HEK293 (cell line): ENCODE data around the gene USP3.
A peak's percentile ranks its signal among the peaks of the same experiment; 100 is the strongest.

Source experiments
- CTCF ChIA-PET: fragments of 350-600 bp; formaldehyde crosslinking; extraction: SDS; loops from one replicate; lab custom pipeline; 2021; ENCODE audit warnings: antibody characterized with exemption; lab: Yijun Ruan, JAX
- POLR2A ChIA-PET: fragments of 300-600 bp; formaldehyde crosslinking; extraction: SDS; loops from one replicate; lab custom pipeline; 2020; ENCODE audit warnings: antibody characterized with exemption, inconsistent platforms; lab: Yijun Ruan, JAX
- H3K27ac ChIP-seq: fragments of 200-500 bp; sonication (Bioruptor generic); 2 replicates; pipeline ENCODE4 v1.5.1; 2014; ENCODE audit warnings: low read depth, low read length, control low read depth, inconsistent platforms; ENCODE audit errors: extremely low read depth
- H3K36me3 ChIP-seq, 2 experiments: fragments of 200-500 bp in 1 of 2; sonication (Bioruptor generic) in 1 of 2; 1 replicate in 1 of 2; 2 replicates in 1 of 2; pipeline ENCODE4 v1.5.1; 2014 to 2017; ENCODE audit warnings: inconsistent platforms in 2 of 2, low read length in 2 of 2; ENCODE audit not compliant: control insufficient read depth in 2 of 2, insufficient read depth in 1 of 2
- H3K4me1 ChIP-seq: fragments of 200-500 bp; sonication (Bioruptor generic); 2 replicates; pipeline ENCODE4 v1.5.1; 2014; ENCODE audit warnings: mild to moderate bottlenecking, low read length, inconsistent platforms; ENCODE audit not compliant: control insufficient read depth, insufficient read depth
- H3K4me3 ChIP-seq: 2 replicates; pipeline ENCODE4 v1.5.1; 2011; ENCODE audit warnings: low read depth, mild to moderate bottlenecking, control low read depth, low read length, moderate library complexity
- H3K9me3 ChIP-seq: fragments of 200-500 bp; sonication (Bioruptor generic); 2 replicates; pipeline ENCODE4 v1.5.1; 2014; ENCODE audit warnings: low read depth, low read length, inconsistent platforms; ENCODE audit not compliant: control insufficient read depth, insufficient read depth
- EGR2 ChIP-seq: fragments of 450-650 bp; formaldehyde crosslinking; IDR thresholded peaks from 2 replicates; pipeline ENCODE4 v1.5.1; 2016; ENCODE audit warnings: low read depth, missing biosample characterization, missing genetic modification characterization
- GLI4 ChIP-seq: fragments of 450-650 bp; formaldehyde crosslinking; IDR thresholded peaks from 2 replicates; pipeline ENCODE4 v1.5.1; 2016; ENCODE audit warnings: missing biosample characterization, missing genetic modification characterization
- IKZF3 ChIP-seq: fragments of 450-650 bp; IDR thresholded peaks from 2 replicates; pipeline ENCODE4 v1.5.0; 2018; ENCODE audit warnings: missing biosample characterization, mild to moderate bottlenecking, missing genetic modification characterization, moderate library complexity
- KLF10 ChIP-seq: fragments of 450-650 bp; IDR thresholded peaks from 2 replicates; pipeline ENCODE4 v1.5.1; 2018; ENCODE audit warnings: missing biosample characterization, mild to moderate bottlenecking, missing genetic modification characterization
- SP7 ChIP-seq: fragments of 450-650 bp; formaldehyde crosslinking; IDR thresholded peaks from 2 replicates; pipeline ENCODE4 v1.5.1; 2016; ENCODE audit warnings: missing biosample characterization, missing genetic modification characterization
- TCF7L2 ChIP-seq: IDR thresholded peaks from 2 replicates; pipeline ENCODE4 v1.6.1; 2011; ENCODE audit warnings: low read depth, mild to moderate bottlenecking, inconsistent platforms, low read length, moderate library complexity, borderline replicate concordance
- ZBTB17 ChIP-seq: fragments of 450-650 bp; formaldehyde crosslinking; IDR thresholded peaks from 2 replicates; pipeline ENCODE4 v1.5.1; 2016; ENCODE audit warnings: missing biosample characterization, missing genetic modification characterization
- ZBTB7A ChIP-seq: fragments of 450-650 bp; formaldehyde crosslinking; IDR thresholded peaks from 2 replicates; pipeline ENCODE4 v1.5.1; 2016; ENCODE audit warnings: low read depth, missing biosample characterization, missing genetic modification characterization
- ZNF146 ChIP-seq: fragments of 450-650 bp; formaldehyde crosslinking; IDR thresholded peaks from 2 replicates; pipeline ENCODE4 v1.5.1; 2016; ENCODE audit warnings: missing biosample characterization, missing genetic modification characterization
- ZNF184 ChIP-seq: fragments of 450-650 bp; IDR thresholded peaks from 2 replicates; pipeline ENCODE4 v1.5.1; 2018; ENCODE audit warnings: missing biosample characterization, mild to moderate bottlenecking, missing genetic modification characterization
- ZNF266 ChIP-seq: fragments of 450-650 bp; formaldehyde crosslinking; IDR thresholded peaks from 2 replicates; pipeline ENCODE4 v1.5.1; 2016; ENCODE audit warnings: missing biosample characterization, missing genetic modification characterization, low read depth
- ZNF561 ChIP-seq: fragments of 450-650 bp; IDR thresholded peaks from 2 replicates; pipeline ENCODE4 v1.5.1; 2018; ENCODE audit warnings: missing biosample characterization, missing genetic modification characterization, borderline replicate concordance
- ZNF596 ChIP-seq: fragments of 450-650 bp; IDR thresholded peaks from 2 replicates; pipeline ENCODE4 v1.5.0; 2018; ENCODE audit warnings: missing biosample characterization, mild to moderate bottlenecking, missing genetic modification characterization, moderate library complexity
- ZNF610 ChIP-seq: fragments of 450-650 bp; formaldehyde crosslinking; IDR thresholded peaks from 2 replicates; pipeline ENCODE4 v1.5.1; 2016; ENCODE audit warnings: missing biosample characterization, missing genetic modification characterization, borderline replicate concordance
- ZNF707 ChIP-seq: fragments of 450-650 bp; formaldehyde crosslinking; IDR thresholded peaks from 2 replicates; pipeline ENCODE4 v1.5.1; 2016; ENCODE audit warnings: missing biosample characterization, missing genetic modification characterization
- ZNF777 ChIP-seq: fragments of 450-650 bp; formaldehyde crosslinking; IDR thresholded peaks from 2 replicates; pipeline ENCODE4 v1.5.1; 2017; ENCODE audit warnings: missing biosample characterization, missing genetic modification characterization, borderline replicate concordance
- ZSCAN16 ChIP-seq: fragments of 450-650 bp; formaldehyde crosslinking; IDR thresholded peaks from 2 replicates; pipeline ENCODE4 v1.5.1; 2016; ENCODE audit warnings: missing biosample characterization, missing genetic modification characterization
- TF ChIP-seq, protein P1 (sequence below): fragments of 450-650 bp; formaldehyde crosslinking; optimal IDR thresholded peaks from 2 replicates; pipeline ENCODE3; 2016; ENCODE audit warnings: missing biosample characterization, mild to moderate bottlenecking, missing genetic modification characterization
- TF ChIP-seq, protein P2 (sequence below): fragments of 450-650 bp; formaldehyde crosslinking; IDR thresholded peaks from 2 replicates; pipeline ENCODE4 v1.5.1; 2016; ENCODE audit warnings: missing biosample characterization, missing genetic modification characterization
- TF ChIP-seq, protein P3 (sequence below): fragments of 450-650 bp; formaldehyde crosslinking; IDR thresholded peaks from 2 replicates; pipeline ENCODE4 v1.5.1; 2016; ENCODE audit warnings: missing biosample characterization, missing genetic modification characterization, borderline replicate concordance
- TF ChIP-seq, protein P4 (sequence below): fragments of 450-650 bp; formaldehyde crosslinking; conservative IDR thresholded peaks from 2 replicates; pipeline ENCODE4 v1.5.1; 2016; ENCODE audit warnings: low read depth, missing biosample characterization, missing genetic modification characterization
- TF ChIP-seq, protein P5 (sequence below): IDR thresholded peaks from 2 replicates; pipeline ENCODE4 v1.6.1; 2011; ENCODE audit warnings: mild to moderate bottlenecking, low read depth, low read length, borderline replicate concordance

USP3 gene

DNA sequence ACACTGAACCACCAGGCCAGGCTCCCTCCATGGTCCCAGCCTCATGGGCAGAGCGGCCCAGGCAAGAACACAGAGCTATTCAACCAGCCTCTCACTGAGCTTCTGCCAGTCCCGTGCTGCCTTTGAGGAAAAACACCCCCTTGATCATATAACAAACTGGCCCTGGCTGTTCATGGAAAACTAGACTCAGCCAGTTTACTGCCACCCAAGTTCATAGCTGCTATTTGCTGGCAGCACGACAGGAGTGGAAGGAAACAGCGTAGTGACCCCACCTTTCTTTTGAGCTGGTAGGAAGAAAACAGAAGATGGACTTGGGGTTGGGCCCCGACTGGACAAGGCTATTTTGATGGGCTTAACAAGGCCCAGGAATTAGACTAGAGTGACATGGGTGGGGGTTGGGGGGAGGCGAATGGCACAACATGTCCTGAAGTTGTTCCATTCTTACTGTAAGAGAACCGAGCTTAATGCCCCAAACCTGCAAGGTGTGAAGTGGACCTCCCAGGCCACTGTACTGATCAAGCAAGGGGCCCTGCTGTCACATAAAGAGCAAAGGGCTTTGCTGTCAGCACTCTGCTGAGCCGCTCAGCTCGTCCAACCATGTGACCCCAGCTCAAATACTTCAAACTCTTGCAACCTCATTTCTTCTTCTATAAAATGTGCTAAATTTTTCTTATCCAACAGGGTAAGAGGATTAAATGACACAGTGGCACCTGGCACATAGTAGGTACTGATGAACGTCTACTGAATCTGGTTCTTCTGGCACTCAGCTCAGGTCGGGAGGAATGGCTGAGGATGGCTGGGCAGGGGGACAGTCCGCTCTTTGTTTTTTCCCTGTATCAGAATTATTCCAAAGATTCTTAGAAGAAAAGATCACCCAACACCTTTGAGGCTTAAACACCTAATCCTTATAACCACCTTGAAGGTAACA is 94.3 kb downstream of the USP3 start:
- no peak overlapping the region for H3K27ac ChIP-seq
- TF ChIP-seq ZSCAN16 (tag by site-specific recombination) (no peak), ZNF146 (tag by site-specific recombination) (no peak), ZNF561 (no peak), ZNF777 (tag by site-specific recombination) (no peak), ZBTB17 (peak; percentile 88), ZNF610 (tag by site-specific recombination) (no peak), TCF7L2 (no peak)
- TF ChIP-seq, protein P1, sequence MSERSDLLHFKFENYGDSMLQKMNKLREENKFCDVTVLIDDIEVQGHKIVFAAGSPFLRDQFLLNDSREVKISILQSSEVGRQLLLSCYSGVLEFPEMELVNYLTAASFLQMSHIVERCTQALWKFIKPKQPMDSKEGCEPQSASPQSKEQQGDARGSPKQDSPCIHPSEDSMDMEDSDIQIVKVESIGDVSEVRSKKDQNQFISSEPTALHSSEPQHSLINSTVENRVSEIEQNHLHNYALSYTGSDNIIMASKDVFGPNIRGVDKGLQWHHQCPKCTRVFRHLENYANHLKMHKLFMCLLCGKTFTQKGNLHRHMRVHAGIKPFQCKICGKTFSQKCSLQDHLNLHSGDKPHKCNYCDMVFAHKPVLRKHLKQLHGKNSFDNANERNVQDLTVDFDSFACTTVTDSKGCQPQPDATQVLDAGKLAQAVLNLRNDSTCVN: no peak
- POLR2A ChIA-PET: no interaction called here
- H3K9me3 ChIP-seq: no peaks in the 10 kb centered on the region
- no peak overlapping the region for H3K4me3 ChIP-seq
- peaks cover 0 to 8% of the 10 kb centered on the region in 2 experiments; a peak in 1 of 3 replicates for H3K36me3 ChIP-seq
- CTCF ChIA-PET: interaction anchor here (0.5 to 2.4 kb wide), 7 partner anchors 11 to 313 kb away, joined by 3 to 9 read pairs (median 3); no protein-coding TSS in a partner anchor
- 0 out of 2 replicates have a peak, but pooled peaks cover 2% of the 10 kb centered on the region for H3K4me1 ChIP-seq

DNA sequence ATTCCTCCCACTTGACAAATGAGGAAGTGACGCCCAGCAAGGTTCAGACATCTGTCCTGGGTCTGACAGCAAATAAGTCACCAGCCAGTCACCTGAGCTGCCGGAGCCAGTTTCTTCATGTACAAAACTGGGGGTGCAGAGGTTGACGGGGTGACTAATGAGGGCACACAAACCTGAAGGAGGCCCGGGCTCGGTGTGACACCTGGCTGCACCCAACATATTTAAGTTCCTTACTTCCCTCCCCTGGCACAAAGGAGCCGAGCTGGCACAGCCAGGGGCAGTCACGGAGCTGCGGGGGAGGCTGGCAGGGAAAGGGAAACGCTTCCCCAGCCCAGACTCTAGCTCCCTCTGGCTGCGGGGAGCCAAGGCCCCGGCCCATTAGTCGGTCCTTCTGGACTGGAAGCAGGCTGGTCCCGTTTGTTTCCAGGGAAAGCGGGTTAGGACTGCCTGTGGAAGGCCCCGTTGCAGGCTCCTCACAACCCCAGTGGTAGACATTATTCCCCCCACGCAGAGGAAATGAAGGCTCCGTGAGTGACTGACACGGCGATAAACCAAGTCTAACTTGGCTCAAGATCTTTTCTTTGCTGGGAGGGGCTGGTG is 95.1 kb downstream of the USP3 start:
- H3K36me3 ChIP-seq: peaks cover 0 to 3% of the 10 kb centered on the region in 2 experiments; a peak in 1 of 3 replicates
- H3K9me3 ChIP-seq: no peaks in the 10 kb centered on the region
- CTCF ChIA-PET: interaction anchor here (0.6 to 2.4 kb wide), 5 partner anchors 10 to 312 kb away, joined by 3 to 9 read pairs (median 3); no protein-coding TSS in a partner anchor
- H3K4me3 ChIP-seq: no peak overlapping the region
- 0 out of 2 replicates have a peak, but pooled peaks cover 2% of the 10 kb centered on the region for H3K4me1 ChIP-seq
- H3K27ac ChIP-seq: no peak overlapping the region
- POLR2A ChIA-PET: no interaction called here
- TF ChIP-seq IKZF3 (tag by site-specific recombination) (peak; percentile 24; the same call in 1 of the 2 replicates), ZNF707 (tag by site-specific recombination) (no peak), KLF10 (no peak), ZNF596 (tag by site-specific recombination) (no peak), ZBTB7A (tag by site-specific recombination) (no peak), ZNF266 (tag by site-specific recombination) (no peak), EGR2 (tag by site-specific recombination) (no peak), ZNF184 (no peak), SP7 (tag by site-specific recombination) (no peak), GLI4 (no peak)
- TF ChIP-seq, protein P2, sequence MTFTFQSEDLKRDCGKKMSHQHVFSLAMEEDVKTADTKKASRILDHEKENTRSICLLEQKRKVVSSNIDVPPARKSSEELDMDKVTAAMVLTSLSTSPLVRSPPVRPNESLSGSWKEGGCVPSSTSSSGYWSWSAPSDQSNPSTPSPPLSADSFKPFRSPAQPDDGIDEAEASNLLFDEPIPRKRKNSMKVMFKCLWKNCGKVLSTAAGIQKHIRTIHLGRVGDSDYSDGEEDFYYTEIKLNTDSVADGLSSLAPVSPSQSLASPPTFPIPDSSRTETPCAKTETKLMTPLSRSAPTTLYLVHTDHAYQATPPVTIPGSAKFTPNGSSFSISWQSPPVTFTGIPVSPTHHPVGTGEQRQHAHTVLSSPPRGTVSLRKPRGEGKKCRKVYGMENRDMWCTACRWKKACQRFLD: no peak
- TF ChIP-seq, protein P3, sequence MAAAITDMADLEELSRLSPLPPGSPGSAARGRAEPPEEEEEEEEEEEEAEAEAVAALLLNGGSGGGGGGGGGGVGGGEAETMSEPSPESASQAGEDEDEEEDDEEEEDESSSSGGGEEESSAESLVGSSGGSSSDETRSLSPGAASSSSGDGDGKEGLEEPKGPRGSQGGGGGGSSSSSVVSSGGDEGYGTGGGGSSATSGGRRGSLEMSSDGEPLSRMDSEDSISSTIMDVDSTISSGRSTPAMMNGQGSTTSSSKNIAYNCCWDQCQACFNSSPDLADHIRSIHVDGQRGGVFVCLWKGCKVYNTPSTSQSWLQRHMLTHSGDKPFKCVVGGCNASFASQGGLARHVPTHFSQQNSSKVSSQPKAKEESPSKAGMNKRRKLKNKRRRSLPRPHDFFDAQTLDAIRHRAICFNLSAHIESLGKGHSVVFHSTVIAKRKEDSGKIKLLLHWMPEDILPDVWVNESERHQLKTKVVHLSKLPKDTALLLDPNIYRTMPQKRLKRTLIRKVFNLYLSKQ (tag by site-specific recombination): no peak
- TF ChIP-seq, protein P4, sequence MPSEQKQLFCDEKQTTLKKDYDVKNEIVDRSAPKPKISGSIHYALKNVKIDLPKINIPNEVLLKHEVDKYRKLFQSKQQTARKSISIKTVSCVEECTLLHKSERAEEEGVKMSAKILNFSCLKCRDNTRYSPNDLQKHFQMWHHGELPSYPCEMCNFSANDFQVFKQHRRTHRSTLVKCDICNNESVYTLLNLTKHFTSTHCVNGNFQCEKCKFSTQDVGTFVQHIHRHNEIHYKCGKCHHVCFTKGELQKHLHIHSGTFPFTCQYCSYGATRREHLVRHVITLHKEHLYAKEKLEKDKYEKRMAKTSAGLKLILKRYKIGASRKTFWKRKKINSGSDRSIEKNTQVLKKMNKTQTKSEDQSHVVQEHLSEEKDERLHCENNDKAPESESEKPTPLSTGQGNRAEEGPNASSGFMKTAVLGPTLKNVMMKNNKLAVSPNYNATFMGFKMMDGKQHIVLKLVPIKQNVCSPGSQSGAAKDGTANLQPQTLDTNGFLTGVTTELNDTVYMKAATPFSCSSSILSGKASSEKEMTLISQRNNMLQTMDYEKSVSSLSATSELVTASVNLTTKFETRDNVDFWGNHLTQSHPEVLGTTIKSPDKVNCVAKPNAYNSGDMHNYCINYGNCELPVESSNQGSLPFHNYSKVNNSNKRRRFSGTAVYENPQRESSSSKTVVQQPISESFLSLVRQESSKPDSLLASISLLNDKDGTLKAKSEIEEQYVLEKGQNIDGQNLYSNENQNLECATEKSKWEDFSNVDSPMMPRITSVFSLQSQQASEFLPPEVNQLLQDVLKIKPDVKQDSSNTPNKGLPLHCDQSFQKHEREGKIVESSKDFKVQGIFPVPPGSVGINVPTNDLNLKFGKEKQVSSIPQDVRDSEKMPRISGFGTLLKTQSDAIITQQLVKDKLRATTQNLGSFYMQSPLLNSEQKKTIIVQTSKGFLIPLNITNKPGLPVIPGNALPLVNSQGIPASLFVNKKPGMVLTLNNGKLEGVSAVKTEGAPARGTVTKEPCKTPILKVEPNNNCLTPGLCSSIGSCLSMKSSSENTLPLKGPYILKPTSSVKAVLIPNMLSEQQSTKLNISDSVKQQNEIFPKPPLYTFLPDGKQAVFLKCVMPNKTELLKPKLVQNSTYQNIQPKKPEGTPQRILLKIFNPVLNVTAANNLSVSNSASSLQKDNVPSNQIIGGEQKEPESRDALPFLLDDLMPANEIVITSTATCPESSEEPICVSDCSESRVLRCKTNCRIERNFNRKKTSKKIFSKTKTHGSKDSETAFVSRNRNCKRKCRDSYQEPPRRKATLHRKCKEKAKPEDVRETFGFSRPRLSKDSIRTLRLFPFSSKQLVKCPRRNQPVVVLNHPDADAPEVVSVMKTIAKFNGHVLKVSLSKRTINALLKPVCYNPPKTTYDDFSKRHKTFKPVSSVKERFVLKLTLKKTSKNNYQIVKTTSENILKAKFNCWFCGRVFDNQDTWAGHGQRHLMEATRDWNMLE: no peak
- TF ChIP-seq, protein P5, sequence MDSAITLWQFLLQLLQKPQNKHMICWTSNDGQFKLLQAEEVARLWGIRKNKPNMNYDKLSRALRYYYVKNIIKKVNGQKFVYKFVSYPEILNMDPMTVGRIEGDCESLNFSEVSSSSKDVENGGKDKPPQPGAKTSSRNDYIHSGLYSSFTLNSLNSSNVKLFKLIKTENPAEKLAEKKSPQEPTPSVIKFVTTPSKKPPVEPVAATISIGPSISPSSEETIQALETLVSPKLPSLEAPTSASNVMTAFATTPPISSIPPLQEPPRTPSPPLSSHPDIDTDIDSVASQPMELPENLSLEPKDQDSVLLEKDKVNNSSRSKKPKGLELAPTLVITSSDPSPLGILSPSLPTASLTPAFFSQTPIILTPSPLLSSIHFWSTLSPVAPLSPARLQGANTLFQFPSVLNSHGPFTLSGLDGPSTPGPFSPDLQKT: no peak
